ENCODE measurements around the gene TMEM97.

- no peak for TF ChIP-seq SP1 (IDR thresholded peaks at IDR 0.05; ENCODE audit: low read depth)
- no peak for TF ChIP-seq POLR2A (IDR thresholded peaks at IDR 0.05; ENCODE audit: borderline replicate concordance, extremely low read depth, insufficient read depth, insufficient read length)
These were observed 17.2 kb downstream of the TMEM97 start for GRCh38 chr17:28335959-28336871.
